Measurements from ENCODE around the gene CTNNA2.

Gene CTNNA2

DNA sequence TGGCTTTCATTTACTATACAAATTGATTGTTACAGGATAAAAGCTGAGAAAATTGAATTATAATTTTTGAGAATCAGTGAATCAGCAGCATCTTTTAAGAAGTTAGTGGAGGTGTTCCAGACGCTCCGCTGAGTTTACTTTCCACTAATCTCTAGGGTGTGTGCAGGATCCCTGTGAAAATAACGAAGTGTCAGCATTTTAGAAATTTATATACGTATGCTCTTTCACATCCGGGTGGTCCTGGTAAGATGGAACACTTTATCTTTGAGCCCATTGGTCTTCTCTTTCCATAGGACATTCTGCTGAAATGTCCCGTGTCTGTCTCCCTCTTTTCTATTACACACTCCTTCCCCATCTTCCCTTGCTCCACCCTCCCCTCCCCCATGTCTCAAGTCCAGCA is 1060.3 kb downstream of the CTNNA2 start:
- DNase-seq (ENCODE audit: low read depth) = no peak

DNA sequence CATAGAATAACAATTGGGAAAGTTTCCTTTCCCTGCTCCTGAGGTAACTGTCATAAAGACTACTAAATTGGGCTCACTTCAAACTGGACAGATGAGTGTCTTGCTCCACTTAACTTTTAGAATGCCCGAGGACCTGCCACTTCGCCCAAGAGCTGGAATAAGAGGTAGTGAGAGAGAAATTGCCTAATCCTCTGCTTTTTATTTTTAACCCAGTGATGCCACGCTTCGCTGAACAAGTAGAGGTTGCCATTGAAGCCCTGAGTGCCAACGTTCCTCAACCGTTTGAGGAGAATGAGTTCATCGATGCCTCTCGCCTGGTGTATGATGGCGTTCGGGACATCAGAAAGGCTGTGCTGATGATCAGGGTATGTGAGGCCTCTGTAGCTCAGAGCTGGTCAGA is 1061.1 kb downstream of the CTNNA2 start:
- no peak for DNase-seq (ENCODE audit: low read depth)

DNA sequence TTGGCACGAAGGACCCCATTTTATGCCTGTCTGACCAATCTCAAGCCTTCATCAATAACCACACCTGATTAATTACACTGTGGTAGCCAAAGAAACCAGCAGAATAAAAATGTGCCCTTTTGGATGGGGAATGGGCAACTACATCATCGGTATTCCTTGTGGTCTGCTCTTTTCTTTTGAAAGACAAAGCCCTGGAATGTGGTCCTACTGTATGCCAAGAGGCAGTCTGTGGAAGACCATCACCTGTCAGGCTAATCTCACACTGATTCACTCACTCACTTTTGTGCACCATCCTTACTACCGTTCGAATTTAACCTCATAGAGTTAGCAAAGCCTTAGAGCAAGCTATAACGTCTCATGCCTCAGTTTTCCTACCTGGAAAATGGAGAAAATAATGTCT is 1066.9 kb downstream of the CTNNA2 start:
- DNase-seq (ENCODE audit: low read depth) = no peak

DNA sequence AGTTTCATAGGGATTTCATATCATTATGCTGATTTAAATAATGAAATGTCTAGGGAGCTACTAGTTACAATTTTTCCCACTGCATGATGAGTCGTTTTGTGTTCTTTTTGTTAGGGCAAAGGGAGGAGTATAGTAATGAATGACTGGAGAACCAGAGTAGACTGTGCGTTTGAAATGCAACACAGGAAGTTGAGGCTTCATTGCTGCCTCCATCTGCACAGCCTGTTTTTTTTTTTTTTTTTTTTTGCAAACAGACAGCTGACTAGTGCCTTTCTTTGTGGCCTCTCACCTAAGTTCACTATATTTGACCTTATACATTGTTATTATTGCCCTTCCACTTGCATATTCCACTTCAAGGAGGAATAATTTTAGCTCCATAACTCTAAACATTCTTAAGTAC is 1078.4 kb downstream of the CTNNA2 start:
- no peak for DNase-seq (ENCODE audit: low read depth)

DNA sequence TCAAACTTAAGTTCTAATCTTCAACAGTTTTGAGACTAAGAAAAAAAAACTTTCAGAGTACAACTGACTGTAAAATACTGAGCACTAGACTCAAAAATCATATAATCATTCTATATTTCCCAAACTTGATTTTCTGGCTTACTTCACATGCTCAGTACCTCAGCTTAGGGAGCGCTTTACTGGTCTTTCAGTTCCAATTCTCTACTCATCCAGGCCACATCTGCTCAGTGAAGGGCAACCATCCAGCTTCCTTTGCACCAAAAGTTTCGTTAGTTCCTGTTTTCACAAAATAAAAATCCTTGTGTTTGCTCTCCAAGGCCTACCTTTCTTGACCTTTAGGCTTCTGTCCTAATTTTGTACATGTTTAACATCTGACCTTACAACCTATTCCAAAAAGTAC is 1079.3 kb downstream of the CTNNA2 start:
- DNase-seq (ENCODE audit: low read depth) = no peak

DNA sequence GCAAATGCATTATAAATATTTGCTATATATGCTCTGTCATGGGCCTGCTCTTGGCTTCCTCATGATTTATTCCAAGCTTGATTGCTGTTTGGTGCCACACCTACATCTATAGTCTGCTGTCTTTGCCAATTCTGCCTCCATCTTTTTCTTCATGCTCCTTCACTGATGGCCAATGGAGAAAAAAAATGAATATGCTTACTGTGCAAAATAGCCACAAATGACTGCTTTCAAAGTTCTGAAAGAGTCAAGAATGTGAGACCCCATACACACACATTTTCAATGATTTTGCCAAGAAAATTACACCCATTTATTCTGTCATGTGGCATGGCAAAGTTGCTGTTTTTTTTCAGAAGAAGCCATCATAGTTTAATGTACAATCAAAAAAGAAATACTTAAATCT is 1097.3 kb downstream of the CTNNA2 start:
- no peak for DNase-seq (ENCODE audit: low read depth)

DNA sequence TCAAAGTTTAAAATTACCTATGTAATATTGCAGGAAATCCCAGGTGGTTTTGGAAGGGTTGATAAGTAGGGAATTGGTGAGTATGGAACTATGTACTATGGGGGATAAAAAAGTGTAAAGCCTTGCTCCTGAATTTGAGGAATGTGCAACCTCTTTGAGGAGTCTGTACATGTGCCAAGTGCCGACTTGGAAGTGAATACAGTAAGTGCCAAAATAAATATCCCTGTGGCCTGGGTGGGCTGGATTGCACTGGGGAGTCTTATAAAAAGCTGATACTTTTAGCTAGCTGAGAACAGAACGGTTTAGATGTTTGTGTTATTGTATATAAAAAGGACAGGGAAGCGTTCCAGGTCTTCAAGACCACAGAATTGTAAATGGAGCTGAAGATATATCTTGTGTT is 1108.8 kb downstream of the CTNNA2 start:
- no peak for DNase-seq (ENCODE audit: low read depth)

DNA sequence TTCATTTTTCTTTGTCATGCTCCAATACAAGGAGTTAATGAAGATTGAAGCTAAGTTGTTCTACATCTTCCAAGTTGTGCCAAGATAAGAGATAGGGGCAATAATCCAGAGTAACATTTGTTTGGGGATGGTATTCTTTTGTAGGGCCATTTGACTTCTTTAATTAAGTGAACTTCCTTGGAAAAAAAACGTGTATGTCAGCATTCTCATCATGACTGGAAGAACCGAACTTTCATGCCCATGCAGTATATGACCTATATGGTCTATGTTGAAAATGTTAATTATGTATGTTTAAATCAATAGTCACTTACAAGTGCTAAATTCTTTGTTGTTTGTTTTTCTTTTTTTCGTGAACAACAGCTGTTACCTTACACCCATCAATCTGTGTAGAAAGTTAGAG is 1111.2 kb downstream of the CTNNA2 start:
- no peak for DNase-seq (ENCODE audit: low read depth)

DNA sequence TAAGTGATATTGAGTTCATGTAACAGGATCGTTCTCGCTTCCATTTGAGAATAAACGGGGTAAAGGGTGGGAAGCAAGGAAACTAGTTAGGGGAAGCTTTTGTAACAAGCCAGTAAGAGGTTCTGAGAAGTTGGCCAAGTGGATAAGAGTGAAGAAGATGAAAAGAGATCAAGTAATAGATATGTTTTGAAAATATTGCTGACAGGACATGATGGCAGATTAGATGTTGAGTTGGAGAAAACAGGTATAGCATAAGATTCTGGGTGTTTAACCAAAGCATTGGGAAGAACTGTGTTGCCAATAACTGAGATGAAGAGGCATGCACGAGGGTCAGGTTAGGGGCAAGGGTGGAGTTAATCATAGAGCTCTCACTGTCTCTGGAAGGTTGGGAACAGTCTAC is 1121.7 kb downstream of the CTNNA2 start:
- no peak for DNase-seq (ENCODE audit: low read depth)

DNA sequence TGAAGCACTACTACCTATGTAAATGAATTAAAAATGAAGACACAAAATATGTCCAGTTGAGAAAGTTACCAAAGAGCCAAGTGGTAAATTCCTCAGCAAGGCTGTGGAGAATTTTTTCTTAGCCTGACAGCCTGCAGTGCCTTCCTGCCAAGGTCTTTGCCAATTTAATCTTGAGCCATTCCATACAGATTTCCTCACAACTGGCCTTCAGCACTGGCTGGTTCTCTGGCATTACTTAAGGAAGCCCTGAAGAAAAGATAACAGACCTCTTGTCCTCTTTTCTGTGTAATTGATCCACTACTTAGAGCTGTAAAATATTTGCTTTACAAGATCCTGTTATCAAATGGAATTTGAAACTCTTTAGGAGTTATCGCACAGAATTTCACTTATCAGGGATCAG is 1125.9 kb downstream of the CTNNA2 start:
- no peak for DNase-seq (ENCODE audit: low read depth)

DNA sequence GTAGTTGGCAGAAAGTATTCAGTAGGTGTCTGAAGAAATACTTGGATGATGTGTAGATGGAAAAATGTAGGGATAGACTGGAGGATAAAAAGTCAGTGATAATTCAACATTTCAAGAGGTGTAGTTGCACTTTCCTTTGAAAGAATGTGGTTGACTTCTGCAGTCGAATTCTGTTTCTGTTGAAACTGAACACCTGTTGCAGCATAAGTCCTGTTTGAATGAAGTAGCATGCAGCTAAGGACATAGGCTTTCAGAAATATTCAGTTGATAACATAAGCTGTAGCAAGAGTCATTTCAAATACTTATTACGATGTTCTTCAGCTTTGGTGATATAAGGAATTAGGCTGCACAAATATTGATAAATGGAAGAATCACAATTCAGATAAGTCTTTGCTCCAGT is 1129.6 kb downstream of the CTNNA2 start:
- DNase-seq (ENCODE audit: low read depth) = no peak

DNA sequence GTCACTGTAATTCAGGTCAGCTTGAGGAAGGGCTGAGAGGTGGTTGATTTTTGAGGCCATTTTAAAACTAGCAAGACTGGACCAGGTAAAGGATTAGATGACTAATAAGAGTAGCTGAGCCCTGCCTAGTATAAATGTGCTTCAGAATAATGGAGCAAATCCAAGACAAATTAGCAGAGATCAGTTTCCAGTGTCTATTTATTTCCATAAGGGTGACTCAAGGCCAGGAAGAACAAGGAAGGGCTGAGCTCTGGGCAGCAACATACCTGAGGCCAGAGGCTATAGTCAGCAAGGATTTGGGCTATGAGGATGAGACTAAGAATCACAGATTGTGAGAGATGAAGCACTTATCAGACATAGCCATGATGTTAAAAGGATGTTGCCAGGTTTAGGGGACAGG is 1130.7 kb downstream of the CTNNA2 start:
- no peak for DNase-seq (ENCODE audit: low read depth)

DNA sequence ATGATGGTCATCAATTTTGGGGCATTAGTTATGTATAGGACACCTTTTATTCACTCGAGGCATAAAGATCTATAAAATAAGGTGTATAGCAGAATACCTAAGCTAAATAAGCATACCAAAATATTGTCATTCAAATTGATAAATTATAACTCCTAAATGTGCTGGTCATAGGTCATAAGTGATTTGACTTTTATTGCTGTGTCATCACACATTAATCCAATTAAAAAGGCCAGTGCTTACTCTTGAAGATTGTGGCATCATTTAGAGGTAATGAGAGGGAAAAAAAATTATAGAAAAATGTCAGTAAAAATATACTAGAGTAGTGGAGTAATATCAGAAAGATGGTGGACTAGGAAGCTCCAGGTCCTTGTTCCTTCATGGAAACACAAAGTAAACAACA is 1138.6 kb downstream of the CTNNA2 start:
- no peak for DNase-seq (ENCODE audit: low read depth)

DNA sequence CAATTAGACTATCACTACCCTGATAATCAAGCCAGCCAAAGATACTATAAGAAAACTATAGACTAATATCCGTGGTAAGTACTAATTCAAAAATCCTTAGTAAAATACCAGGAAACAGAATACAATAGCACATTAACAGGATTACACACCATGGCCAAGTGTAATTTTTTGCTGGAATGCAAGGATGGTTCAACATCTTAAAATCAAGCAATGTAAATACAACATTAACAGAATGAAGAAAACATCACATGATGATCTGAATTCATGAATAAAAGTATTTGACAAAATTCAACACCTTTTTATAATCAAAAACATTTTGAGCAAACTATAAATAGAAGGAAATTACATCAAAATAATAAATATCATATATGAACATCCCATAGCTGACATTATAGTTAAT is 1142.4 kb downstream of the CTNNA2 start:
- DNase-seq (ENCODE audit: low read depth) = no peak

DNA sequence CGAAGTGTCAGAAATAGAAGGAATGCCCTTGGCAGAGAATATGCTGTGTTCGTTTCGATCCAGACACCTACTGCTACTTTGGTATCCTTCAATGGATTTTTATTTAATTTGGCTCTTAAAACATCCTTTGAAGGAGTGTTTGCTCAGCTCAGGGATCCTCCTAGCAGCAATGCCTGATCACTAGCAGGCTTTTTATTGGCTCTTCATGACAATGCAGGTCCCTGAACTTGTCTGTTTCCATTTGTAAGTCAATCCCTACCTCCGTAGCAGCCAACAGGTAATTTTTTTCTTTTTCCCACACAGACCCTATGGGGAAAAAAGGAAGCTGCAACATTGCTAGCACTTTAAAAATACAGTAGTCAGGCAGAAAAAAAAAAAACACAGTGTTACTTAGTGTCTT is 1157.9 kb downstream of the CTNNA2 start:
- no peak for DNase-seq (ENCODE audit: low read depth)

DNA sequence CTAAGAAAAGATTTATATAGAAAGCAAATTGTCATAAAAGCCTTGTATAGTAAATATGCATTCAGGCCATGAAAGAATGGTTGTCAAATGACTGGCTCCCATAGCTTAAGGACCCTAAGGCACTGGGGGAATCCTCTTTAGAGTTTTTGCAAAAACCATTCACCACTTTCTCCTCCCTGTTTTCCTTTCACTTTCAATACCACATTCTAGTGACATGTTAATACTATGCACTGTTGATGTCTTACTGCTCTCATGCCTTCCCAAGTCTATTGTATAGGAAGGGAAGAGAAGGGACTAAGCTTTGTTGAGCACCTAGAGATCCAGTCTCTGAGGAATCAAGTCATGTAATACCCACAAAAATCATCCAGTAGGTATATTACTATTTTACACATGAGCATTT is 1174.7 kb downstream of the CTNNA2 start:
- no peak for DNase-seq (ENCODE audit: low read depth)

DNA sequence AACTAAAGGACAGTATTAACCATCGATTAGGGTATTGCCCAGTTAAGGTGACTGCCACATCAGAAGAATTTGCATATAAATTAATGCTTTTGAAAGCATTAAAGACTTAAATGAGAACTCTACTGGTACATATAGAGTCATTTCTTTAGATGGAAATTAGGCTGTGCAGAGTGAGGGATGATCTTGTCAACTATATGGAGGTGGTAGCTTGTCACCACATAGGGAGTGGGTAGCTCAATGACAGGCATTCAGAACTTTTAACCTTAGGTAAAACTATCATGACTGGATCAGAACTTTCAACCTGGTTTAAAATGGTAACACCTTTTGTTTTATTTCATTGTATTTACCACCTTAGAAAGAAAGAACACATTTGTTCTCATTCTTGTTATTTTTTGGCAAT is 1176.3 kb downstream of the CTNNA2 start:
- no peak for DNase-seq (ENCODE audit: low read depth)

All from stimulated activated CD4-positive, alpha-beta T cell treated with anti-CD3 and anti-CD28 coated beads, Interleukin-2, amount 100 ng/mL, for 4 hours (primary cell).